ENCODE data around the gene SNAPC3. TPM values are rescaled to one million over a fixed set of nuclear protein-coding genes. Genes with fewer than 3 reads are reported as not detected.

The SNAPC3 gene
- total RNA-seq, 1 experiment from 2014 or later: 26.2 TPM

GRCh38 chr9:15468145-15468544 is 45.5 kb downstream of the SNAPC3 start:
- Histone ChIP-seq H3K36me3 (ENCODE audit: insufficient read depth, low read length, poor library complexity, severe bottlenecking) (peaks cover 36% of the 10 kb centered on the region), H3K4me3 (ENCODE audit: low read depth, low read length, poor library complexity, severe bottlenecking) (no peak overlapping the region), H3K9me3 (ENCODE audit: low read depth, low read length, poor library complexity, severe bottlenecking) (no peaks in the 10 kb centered on the region), H3K27ac (ENCODE audit: low read depth, low read length, poor library complexity, severe bottlenecking) (no peak overlapping the region), H3K27me3 (replicated peaks; ENCODE audit: insufficient read depth, low read depth, low read length, poor library complexity) (no peaks in the 10 kb centered on the region), H3K4me1 (ENCODE audit: insufficient read depth, low read length, poor library complexity, severe bottlenecking) (no peaks in the 10 kb centered on the region)
- CTCF ChIA-PET: no interaction called here
- no peak for TF ChIP-seq EZH2 (IDR thresholded peaks at IDR 0.05; ENCODE audit: borderline replicate concordance, low read depth, low read length, poor library complexity, severe bottlenecking)
- TF ChIP-seq CTCF (conservative IDR thresholded peaks at IDR 0.05; ENCODE audit: low read depth, low read length): no peak
- no TSS peak for BruUV-seq (replicated peaks)
- POLR2A ChIA-PET (ENCODE audit: low non-redundant PET): no interaction called here
- intact Hi-C loops (cut with micrococcal nuclease; ENCODE audit: unreplicated experiment): no loop called here
- no peak for DNase-seq (ENCODE audit: low spot score)

GRCh38 chr9:15469406-15469805 is 46.7 kb downstream of the SNAPC3 start:
- Histone ChIP-seq H3K27me3 (replicated peaks; ENCODE audit: insufficient read depth, low read depth, low read length, poor library complexity) (no peaks in the 10 kb centered on the region), H3K27ac (ENCODE audit: low read depth, low read length, poor library complexity, severe bottlenecking) (no peak overlapping the region), H3K4me3 (ENCODE audit: low read depth, low read length, poor library complexity, severe bottlenecking) (no peak overlapping the region), H3K36me3 (ENCODE audit: insufficient read depth, low read length, poor library complexity, severe bottlenecking) (peaks cover 36% of the 10 kb centered on the region), H3K4me1 (ENCODE audit: insufficient read depth, low read length, poor library complexity, severe bottlenecking) (no peaks in the 10 kb centered on the region), H3K9me3 (ENCODE audit: low read depth, low read length, poor library complexity, severe bottlenecking) (no peaks in the 10 kb centered on the region)
- no TSS peak for BruUV-seq (replicated peaks)
- no peak for DNase-seq (ENCODE audit: low spot score)
- TF ChIP-seq CTCF (conservative IDR thresholded peaks at IDR 0.05; ENCODE audit: low read depth, low read length) (no peak), EZH2 (IDR thresholded peaks at IDR 0.05; ENCODE audit: borderline replicate concordance, low read depth, low read length, poor library complexity, severe bottlenecking) (no peak)
- ChIA-PET CTCF (no interaction called here), POLR2A (ENCODE audit: low non-redundant PET) (no interaction called here)
- intact Hi-C loops (cut with micrococcal nuclease; ENCODE audit: unreplicated experiment): no loop called here

GRCh38 chr9:15469862-15470261 is 47.2 kb downstream of the SNAPC3 start:
- no TSS peak for BruUV-seq (replicated peaks)
- no peaks in the 10 kb centered on the region for H3K4me1 ChIP-seq (ENCODE audit: insufficient read depth, low read length, poor library complexity, severe bottlenecking)
- TF ChIP-seq EZH2 (IDR thresholded peaks at IDR 0.05; ENCODE audit: borderline replicate concordance, low read depth, low read length, poor library complexity, severe bottlenecking) (no peak), CTCF (conservative IDR thresholded peaks at IDR 0.05; ENCODE audit: low read depth, low read length) (no peak)
- H3K9me3 ChIP-seq (ENCODE audit: low read depth, low read length, poor library complexity, severe bottlenecking): no peaks in the 10 kb centered on the region
- POLR2A ChIA-PET (ENCODE audit: low non-redundant PET): no interaction called here
- H3K4me3 ChIP-seq (ENCODE audit: low read depth, low read length, poor library complexity, severe bottlenecking): no peak overlapping the region
- DNase-seq (ENCODE audit: low spot score): no peak
- CTCF ChIA-PET: no interaction called here
- H3K27ac ChIP-seq (ENCODE audit: low read depth, low read length, poor library complexity, severe bottlenecking): no peak overlapping the region
- intact Hi-C loops (cut with micrococcal nuclease; ENCODE audit: unreplicated experiment): no loop called here
- peaks cover 36% of the 10 kb centered on the region for H3K36me3 ChIP-seq (ENCODE audit: insufficient read depth, low read length, poor library complexity, severe bottlenecking)
- H3K27me3 ChIP-seq (replicated peaks; ENCODE audit: insufficient read depth, low read depth, low read length, poor library complexity): no peaks in the 10 kb centered on the region
